ENCODE data around the gene APBB1IP.
"Not testable (repeated sequence)": the region's sequence is repeated elsewhere in the genome, so short reads cannot be mapped to it uniquely, and the experiment has no call there.

DNA sequence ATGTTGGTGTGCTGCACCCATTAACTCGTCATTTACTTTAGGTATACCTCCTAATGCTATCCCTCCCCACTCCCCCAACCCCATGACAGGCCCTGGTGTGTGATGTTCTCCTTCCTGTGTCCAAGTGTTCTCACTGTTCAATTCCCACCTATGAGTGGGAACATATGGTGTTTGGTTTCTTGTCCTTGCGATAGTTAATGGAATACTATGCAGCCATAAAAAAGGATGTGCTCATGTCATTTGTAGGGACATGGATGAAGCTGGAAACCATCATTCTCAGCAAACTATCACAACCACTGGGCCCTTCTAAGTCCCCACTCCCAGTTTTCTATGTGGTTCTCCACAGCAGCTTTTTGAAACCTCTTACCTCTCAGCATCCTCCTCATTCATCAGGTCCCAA is 39.8 kb upstream of the APBB1IP start:
- not testable (repeated sequence) for TF ChIP-seq ZSCAN30 (tag by site-specific recombination; IDR thresholded peaks at IDR 0.05); ZBTB8A (tag by site-specific recombination; IDR thresholded peaks at IDR 0.05); ZNF776 (tag by site-specific recombination; IDR thresholded peaks at IDR 0.05; ENCODE audit: borderline replicate concordance); ZNF112 (tag by site-specific recombination; IDR thresholded peaks at IDR 0.05); CTCF (tag by site-specific recombination; IDR thresholded peaks at IDR 0.05)
- TF ChIP-seq, protein P1, sequence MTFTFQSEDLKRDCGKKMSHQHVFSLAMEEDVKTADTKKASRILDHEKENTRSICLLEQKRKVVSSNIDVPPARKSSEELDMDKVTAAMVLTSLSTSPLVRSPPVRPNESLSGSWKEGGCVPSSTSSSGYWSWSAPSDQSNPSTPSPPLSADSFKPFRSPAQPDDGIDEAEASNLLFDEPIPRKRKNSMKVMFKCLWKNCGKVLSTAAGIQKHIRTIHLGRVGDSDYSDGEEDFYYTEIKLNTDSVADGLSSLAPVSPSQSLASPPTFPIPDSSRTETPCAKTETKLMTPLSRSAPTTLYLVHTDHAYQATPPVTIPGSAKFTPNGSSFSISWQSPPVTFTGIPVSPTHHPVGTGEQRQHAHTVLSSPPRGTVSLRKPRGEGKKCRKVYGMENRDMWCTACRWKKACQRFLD (tag by site-specific recombination; IDR thresholded peaks at IDR 0.05), result not testable (repeated sequence)

All from HEK293 (cell line).